ENCODE results near the gene STPG3.
A peak's percentile ranks its signal among the peaks of the same experiment; 100 is the strongest.

The STPG3 gene

DNA sequence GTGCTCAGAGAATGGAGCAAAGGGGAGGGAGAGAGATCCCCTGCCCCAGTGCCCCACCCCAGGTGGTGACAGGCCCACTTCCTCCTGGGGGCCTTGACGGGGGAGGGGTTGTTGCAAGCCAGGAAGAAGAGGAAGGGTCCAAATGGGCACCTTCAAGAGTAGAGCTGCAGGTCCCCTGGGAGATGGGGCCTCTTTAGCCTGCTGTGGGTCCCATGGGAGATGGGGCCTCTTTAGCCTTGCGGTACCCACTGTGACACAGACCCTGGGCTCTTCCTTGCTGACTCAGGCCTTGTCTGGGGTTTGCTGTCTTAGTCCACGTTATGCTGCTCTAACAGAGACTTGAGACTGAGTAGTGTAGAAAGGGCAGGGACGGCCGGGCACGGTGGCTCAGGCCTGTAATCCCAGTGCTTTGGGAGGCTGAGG lies 16.9 kb downstream of the STPG3 start:
- DNase-seq: no peak

DNA sequence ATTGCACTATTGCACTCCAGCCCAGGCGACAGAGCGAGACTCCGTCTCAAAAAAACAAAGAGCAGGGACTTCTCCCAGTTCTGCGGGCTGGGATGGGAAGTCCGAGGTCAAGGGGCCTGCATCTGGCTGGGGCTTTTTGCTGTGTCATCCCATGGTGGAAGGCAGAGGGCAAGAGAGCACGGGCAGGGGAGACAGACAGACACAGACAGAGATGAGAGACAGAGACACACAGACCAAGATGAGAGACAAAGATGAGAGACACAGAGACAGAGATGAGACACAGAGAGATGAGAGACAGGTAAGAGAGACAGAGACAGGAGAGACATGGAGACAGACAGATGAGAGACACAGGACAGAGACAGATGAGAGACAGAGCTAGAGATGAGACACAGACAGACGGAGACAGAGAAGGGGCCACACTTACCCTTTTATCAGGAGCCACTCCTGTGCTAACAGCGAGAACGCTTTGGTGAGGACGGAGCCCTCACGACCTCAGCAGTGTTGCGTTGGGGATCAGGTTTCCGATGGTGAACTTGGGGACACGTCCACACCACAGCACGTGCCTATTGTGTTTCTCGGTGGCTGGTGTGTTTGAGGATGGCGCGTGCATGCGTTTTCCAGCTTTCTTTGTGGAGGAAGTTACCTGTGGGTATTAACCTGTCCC lies 17.6 kb downstream of the STPG3 start:
- DNase-seq: no peak

DNA sequence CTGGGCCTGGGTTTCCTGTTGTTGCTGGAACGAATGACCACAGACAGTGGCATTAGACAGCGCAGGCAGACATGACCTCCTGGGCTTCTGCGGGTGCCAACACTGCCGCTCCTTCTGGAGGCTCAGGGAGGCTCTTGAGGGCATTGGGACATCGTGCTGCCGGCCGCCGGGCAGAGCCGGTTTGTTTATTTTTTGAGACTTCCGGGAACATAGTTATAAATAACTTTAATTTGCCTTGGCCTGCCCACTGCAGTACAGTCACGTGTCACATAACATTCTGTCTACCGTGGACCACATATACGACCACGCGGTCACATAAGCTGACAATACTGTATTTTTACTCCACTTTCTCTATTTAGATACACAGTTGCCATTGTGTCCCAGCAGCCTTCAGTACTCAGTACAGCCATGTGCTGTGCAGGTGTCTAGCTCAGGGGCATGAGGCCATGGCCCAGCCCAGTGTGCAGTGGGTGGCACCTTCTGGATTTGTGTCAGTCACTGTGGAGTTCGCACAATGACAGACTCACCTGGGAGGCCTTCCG lies 18.2 kb downstream of the STPG3 start:
- DNase-seq: no peak

DNA sequence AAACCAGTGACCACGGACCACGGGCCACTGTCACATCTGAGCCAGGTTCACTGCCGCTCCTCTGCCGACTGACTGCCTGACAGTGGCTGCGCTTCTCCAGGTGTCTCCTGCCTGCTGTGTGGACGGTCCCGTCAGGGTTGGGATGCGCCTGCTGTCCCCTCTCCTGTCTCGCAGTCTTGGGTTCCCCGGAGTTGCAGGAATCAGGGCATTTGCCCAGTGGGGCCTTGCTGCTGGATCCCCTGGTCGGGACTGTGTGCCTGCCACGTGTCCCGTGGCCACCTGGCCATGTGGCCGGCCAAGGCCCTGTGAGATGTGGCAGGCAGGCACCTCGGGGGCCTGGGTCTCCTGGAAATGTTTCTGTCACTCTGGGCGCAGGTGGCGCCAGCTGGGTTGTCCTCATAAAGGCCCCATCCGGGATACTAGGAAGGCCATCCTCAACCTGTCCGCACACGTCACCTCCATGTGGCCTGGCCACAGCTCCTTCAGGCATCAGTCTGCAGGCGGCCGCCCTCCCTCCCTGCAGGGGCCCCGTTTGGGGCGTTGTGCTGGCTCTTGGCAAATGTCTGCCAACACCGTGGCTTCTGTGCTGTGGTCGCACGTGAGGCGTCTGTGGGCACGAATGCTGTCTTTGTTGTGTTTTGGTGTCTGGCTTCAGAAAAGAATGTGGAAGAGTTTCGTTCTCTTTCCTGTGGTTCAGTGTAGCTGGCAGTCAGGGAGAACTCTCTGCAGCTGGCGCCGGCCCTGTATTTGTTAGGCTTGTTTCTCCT lies 20.0 kb downstream of the STPG3 start:
- DNase-seq: peak in 1 of 2 donors; percentile 24

DNA sequence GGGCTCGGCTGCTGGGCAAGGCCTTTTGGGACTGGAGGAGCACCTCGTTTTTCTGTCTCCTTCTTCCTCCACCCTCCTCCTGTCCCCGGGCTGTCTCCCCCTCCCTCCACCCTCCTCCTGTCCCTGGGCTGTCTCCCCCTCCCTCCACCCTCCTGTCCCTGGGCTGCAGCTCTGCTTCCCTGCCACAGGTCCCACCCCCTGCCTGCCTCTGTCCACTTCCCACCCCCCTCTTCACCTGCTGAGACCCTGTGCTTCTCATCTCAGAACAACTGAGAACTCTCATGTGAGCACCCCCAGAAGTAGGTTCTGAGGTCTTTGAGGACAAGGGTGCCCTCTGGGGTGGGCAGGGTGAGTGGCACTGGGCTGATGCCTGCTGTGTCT lies 20.6 kb downstream of the STPG3 start:
- DNase-seq: no peak

DNA sequence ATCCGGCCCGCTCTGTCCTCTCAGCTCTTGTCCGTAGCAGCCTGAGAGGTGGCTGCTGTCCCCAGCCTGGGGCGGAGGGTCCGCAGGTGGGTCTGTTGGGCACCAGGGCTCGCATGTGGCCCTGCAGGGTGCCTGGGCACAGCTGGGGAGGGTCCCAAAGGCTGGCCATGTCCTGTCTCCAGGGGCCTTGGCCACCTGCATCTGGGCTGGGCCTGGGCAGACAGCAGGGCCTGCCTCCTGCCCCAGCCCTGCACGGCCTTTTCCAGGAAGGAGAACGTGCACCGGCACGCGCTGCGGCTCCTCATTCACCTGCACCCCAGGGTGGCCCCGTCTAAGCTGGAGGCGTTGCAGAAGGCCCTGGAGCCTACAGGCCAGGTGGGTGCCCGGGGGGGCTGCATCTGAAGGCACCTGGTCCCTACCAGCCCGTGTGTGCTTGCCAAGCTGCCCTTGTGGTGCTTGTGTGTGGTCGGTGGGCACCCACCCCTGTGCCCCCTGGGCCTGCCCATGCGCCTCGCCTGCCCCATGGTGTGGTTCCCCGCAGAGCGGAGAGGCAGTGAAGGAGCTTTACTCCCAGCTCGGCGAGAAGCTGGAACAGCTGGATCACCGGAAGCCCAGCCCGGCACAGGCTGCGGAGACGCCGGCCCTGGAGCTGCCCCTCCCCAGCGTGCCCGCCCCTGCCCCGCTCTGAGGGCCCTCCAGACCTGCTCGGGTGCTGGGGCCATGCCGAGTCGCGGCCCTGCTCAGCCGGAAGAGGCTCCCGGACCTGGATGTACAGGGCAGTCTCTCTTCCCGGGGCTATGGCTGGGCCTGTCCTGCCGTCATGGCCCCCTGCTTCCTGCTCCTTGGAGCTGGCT lies 21.4 kb downstream of the STPG3 start:
- no peak for DNase-seq

DNA sequence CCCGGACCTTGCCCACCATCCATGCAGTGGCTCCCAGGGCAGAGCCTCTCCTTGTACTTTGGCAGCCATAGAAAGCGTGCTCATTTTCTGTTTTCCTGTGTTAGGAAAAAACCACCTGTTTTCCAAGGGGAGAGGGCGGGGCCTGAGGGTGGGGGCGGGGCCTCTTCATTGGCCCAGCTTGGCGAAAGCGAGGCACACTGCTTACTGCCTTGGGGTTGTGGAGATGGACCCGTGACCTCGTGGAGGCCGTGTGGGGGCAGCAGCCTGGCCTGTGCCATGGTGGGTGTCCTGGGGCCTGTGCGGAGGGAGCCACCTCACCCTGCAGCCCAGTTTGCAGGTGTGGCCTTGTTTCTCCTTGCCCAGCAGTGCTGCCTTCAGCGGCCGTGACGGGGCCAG lies 22.0 kb downstream of the STPG3 start:
- no peak for DNase-seq

DNA sequence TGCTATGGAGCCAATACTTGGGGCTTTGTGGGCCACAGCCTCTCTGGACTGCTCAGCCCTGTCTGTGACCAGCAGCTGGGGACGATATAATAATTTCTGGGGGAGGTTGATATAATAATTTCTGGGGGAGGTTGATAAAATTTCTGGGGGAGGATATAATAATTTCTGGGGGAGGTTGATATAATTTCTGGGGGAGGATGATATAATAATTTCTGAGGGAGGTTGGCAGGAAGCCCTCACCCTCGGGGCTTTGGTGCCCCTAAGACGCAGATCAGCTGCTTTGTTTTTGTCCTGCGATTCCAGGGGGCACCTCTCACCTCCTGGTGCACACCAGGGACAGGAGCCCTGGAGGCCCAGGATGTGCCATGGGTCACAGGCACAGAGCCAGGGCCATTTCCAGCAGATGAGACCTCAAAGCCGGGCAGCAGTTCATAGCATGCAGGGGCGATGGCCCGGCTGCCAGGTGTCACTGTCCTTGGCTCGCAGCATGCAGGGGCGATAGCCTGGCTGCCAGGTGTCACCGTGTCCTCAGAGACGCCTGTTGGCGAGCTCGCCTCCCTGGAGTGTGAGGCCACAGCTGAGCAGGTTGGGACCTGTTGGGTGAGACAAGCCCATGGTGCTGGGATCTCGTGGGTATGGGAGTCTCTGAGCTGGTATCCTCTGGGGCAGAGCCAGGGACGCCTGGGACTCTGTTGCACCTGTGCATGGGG lies 22.7 kb downstream of the STPG3 start:
- no peak for DNase-seq

DNA sequence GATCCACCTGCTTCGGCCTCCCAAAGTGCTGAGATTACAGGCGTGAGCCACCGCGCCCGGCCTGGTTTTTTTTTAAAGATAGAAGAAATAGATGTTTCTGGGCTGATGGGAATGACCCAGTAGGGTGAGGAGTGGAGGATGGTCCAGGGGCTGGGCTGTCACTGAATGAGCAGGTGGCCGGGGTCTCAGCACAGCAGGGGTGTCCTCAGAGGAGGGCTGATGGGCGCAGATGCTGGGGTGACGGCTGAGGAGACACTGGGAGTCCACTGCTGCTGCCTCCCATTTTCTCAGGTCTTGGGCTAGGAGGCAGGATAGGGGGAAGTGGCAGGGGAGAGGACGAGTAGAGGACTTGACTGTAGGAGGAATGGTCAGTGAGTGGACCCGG lies 24.1 kb downstream of the STPG3 start:
- DNase-seq: no peak

DNA sequence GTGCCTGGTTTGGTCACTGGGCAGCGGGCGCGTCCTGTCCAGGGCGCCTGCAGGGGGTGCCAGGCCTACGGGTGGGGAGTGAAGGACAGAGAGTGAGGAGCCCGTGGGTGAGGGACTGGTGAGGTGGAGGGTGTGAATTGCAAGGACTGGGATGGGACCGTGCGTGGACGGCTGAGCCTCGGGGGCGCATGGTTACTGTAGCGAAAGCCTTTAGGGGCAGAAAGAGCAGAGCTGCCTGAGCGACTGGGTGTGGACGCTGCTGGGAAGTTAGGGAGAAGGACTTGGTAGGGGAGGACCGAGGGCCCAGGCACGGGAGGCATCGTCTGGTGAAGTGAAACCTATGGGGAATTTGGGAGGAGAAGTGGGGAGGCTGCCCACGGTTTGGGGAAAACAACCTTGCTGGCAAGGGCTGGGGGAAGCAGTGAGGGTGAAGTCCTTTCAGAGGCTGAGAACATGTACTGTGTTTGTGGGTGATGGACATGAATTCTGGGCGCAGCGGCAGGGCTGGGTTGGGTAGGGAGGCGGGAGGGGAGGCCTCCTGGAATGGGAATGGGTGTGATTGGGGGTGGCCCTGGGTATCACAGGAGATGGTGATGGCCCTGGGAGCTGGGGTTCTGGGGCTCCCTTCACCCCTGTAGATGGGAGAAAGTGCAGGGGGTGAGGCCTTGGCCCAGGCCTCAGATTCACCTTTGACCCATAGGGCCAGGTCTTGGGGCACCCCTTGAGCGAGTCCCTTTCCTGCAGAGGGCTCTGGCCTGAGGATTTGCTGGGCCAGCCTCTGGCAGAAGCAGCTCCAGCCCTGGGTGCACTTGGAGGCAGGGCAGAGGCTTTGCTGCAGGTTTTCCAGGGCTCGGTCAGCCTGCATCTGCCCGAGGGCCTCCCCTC lies 24.7 kb downstream of the STPG3 start:
- DNase-seq: no peak

DNA sequence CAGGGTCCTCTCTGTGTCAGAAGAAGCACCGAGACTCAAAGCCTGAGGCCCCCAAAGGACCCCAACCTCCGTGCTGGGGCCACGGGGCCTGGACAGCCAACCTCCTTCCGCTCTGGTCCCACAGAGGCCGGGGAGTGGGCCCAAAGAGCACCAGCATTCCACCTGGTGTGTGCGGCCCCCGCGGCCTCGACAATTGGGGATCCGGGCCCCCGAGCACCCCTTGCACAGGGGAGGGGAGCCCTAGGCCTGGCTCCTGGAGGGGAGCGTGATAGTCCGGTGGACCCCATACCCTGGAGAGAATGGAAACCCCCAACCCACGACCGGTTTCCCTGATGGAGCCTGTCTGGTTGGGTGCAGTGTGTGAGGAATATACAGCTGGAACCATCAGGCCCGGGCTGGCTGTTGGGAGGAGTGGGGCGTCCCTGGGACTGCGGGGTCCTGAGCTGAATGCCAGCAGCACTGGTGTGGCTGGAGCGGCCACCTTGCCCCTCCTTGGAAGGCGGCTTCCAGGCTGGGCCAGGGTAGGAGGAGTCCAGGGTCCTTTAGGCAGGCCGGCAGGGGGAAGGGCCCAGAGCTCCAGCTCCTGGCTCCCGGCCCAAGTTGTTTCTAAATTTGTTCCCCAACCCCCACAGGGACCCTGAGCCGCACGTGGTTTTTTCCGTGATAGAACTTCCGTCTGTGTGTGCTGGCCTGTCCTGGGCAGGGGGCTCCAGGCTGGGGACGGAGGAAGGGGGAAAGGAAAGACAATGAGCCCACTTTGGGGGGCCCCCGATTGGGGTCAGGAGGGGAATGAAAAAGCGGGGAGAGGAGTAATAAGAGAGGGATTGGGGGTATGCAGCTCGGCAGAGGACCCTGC lies 25.6 kb downstream of the STPG3 start:
- DNase-seq: no peak

DNA sequence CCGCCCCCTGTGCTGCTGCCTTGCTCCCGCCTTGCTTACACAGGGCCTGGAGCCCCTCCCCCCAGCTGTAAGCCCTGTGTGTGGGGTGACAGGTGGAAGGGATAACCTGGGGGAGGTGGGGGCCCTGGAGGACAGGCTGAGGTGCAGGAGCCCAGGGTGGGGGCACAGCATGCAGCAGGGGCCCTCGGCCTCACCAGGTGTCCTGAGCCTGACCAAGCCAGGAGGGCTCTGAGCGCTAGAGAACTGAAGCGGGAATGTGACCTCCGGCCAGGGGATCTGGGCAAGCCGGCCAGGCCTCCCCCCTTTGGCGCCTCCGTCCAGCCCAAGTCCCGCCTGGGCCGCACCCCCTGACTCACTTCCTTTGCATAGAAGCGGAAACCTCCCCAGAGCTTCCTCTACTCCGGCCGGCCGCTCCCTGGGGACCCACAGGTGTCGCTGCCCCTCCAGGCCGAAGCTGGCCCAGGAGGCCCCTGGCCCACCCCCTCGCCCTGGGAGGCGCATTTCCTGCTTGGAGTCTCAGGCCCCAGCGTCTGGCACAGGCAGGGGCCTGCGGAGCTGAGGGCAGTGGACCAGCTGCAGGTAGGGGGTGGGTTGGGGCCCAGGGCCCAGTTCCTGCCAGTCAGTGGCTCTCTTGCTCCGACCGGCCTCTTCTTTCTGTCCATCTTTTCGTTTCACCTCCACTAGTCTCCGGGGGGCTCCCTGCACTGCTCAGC lies 26.4 kb downstream of the STPG3 start, which contains the start of gene TOR4A:
Gene TOR4A (plus strand): TSS at position 398 of the 713 bp plus-strand sequence. CDS start 964 bp downstream, outside the sequence.
- DNase-seq: peak; percentile 34 to 61

DNA sequence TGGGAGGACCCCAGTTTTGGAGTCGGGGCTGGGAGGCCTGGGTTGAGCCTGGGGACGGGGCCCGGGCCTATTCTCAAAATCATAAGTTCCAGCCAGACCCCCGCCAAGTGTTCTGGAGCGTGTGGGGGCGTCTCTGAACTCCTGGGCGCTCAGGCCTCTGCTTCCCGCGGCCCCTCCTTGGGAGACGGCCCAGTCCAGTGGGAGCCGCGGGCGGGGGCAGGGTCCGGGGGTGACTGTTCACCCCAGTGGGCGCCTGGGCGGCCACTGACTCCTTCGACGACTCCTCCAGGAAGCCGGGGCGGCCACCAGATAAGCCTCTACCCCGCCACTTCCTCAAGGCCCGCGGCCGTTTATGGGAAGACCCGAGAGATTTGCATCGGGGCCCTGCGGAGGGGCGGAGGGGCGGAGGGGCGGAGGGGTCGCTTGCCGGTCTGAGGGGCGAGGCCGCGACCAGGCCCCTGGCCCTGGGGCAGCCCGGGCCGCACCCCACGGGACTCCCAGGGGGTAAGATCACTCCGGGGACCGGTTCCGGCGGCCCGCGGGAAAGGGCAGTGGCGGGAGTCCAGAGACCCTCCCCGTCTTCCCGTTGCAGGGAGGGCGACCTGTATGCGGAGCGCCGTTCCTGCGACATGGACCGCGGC lies 27.1 kb downstream of the STPG3 start:
- peak in 1 of 2 donors; percentile 13 for DNase-seq

DNA sequence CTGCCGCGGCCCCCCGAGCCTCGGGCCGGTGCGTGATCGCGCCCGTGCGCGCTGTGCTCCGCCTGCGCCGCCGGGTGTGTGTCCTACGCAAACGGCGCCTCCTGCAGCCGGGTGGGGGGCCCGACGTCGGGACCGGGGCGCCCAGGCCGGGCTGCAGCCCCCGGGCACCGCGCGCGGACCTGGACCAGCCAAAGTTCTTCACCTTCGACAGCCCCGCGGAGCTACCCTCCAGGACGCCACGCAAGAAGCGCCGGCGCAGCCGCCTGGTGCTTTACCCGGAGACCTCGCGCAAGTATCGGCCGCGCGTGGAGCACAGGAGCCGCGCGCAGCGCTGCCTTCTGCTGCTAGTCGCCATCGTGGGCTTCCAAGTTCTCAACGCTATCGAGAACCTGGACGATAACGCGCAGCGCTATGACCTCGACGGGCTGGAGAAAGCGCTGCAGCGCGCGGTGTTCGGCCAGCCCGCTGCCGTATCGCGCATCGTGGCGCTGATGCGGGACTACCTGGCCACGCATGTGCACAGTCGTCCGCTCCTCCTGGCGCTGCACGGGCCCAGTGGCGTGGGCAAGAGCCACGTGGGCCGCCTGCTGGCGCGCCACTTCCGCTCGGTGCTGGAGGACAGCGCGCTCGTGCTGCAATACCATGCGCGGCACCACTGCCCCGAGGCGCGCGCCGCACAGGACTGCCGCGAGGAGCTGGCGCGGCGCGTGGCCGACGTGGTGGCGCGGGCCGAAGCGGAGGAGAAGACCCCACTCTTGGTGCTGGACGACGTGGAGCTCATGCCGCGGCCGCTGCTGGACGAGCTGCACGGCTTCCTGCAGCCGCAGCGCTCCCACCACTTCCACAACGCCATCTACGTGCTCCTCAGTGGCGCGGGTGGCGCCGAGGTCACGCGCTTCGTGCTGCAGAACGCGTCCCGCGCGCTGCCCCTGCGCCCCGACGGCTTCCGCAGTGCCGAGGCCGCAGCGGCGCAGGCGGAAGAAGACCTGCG lies 27.9 kb downstream of the STPG3 start:
- DNase-seq: no peak

DNA sequence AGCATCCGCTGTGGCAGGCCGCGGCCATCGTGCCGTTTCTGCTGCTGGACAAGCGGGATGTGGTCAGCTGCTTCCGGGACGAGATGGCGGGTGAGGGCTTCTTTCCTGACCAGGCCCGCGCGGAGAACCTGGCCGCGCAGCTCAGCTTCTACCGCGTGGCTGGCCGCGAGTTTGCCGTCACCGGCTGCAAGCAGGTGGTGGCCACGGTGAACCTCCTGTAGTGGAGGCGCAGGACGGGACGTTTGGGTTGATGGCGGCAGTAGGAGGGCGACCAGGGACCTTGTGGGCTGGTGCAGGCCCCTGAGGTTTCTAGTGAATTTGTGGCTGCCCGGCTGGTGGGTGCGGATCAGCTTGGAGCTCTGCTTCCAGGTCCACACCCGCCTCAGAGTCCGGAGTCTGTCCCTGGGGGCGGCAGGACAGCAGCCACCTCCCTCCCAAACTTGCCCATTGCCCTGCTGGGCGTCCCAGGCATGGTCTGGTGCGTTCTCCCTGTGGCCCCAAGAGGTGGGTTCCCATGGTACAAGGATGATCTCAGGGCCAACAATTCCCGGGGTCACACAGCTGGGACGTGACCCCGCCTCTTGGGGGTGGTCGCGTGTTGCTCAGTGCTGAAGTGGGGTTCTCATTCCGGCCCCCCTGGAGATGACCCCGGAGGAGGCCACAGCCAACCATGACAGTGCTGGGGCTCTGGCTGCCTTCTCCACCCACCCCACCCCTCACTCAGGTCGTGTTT lies 28.8 kb downstream of the STPG3 start:
- no peak for DNase-seq

DNA sequence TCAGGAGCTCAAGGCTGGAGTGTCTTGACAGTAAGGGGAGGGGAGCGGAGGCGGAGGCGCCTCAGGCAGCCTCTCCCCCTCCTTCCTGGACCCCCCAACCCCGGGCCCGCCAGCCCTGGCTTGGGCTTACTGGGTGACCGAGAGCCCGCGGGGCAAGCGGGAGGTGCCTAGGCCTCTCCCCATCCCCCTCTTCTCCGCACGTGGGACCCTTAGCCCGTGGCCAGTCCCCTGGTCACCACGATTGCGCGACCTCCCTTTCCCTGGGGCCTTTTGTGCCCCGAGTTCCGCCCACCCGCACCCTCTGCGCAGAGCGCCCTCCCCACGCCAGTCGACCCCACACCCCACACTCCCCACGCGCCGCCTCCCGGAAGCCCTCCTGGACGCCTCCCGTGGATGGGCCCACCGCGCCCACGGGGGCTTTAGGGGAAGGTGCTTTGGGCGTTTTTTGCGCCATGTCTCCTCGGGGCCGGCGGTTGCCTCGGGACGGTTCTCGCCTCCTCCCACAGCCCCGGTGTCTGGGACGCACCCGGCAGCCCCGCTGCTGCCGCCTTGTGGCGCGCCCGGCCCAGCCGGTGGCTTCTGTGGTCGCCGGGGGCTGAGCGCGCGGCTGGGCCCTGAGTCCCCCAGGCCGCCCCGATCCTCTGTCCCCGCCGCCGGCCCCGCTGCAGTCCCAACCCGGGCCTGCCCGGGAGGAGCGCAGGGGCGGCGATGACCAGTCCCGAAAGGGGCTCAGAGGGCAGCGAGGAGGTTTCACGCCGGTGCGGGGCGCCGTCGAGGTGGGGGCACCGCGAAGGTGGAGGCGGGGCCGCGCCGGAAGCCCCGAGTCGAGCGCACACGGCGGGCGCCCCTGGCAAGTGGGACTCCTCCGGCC lies 29.6 kb downstream of the STPG3 start:
- no peak for DNase-seq

All from CD4-positive, alpha-beta T cell treated with Interferon alpha-2 for 1 hour (primary cell).